ENCODE measurements around the gene COL16A1.
"Not testable (repeated sequence)": the region's sequence is repeated elsewhere in the genome, so short reads cannot be mapped to it uniquely, and the experiment has no call there.

COL16A1 gene

DNA sequence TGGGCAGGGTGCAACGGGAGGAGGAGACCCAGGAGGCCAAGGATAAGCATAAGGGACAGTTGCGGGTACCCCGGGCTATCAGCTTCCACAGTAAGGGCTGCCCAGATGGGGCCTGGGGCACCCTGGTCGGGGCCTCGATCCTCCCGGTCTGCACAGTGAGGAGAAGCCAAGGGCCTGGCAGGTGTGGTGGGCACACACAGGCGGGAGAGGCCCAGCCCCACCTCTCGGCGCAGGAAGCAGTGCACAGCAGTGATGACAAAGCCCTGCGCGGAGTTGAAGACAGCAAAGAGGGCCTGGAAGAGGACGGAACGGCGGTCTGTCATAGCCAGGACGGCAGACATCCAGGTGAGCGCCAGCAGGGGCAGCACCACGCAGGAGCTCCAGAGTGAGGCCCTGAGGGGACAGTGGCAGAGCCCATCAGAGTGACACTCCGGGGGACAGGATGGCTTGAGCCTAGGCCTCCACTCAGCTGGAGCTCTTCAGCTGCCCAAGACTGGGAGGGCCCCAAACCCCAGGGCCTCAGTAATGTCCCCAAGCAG is 29.0 kb upstream of the COL16A1 start:
- no peak for DNase-seq (ENCODE audit: low read depth)

DNA sequence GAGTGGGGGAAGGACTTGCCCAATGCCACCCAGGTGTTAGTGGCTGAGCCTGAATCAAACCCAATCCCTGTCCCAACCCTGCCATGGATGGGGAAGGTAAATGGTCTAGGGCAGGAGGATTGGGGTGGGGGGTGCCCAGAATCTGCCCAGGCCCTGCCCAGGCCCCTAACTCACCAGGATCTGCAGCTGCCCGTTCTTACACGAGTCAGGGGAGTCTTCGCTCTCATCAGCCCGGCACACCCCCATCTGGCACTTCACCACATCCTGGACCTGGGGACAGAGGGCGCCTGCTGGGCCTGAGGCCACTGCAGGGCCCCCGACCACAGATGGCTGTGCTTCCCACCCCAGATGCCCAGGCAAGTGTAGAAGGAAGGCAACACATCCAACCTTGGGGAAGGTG is 28.5 kb upstream of the COL16A1 start:
- DNase-seq (ENCODE audit: low read depth), result no peak

GRCh38 chr1:31731049-31731565 is 27.3 kb upstream of the COL16A1 start:
- no peak for DNase-seq (ENCODE audit: low read depth)

DNA sequence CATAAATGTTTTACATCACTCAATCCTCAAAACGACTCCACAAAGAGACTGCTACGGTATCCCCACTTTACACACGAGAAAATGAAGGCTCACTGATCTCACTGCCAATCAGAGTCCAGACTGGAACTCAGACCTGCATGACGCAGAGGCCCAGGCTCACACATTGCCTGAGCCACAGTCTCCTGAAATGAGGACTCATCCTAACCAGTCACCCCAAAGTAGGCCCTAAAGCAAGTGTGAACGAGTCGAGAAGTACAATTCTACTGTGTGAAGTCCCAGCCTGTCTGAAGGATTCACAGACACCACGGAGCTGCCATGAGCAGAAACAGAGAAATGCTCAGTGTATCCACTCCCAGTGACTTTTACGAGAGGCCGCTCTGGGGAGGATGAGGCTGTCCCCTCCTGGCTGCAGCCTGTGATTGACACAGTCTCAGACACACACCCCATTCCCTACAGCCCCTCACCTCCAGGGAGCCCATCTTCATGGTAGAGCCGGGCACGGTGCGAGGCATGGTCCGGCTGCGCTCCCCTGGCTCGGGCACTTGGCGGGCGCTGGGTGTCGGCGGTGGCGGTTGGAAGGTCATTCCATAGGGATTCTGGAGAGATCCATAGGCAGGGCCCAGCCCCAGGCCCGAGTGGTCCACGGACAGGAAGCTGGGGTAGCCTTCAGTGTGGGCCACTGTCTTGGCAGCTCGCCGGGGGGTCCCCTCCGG is 26.7 kb upstream of the COL16A1 start:
- DNase-seq (ENCODE audit: low read depth), result no peak

GRCh38 chr1:31727849-31728248 is 24.0 kb upstream of the COL16A1 start:
- DNase-seq (ENCODE audit: low read depth), result no peak

DNA sequence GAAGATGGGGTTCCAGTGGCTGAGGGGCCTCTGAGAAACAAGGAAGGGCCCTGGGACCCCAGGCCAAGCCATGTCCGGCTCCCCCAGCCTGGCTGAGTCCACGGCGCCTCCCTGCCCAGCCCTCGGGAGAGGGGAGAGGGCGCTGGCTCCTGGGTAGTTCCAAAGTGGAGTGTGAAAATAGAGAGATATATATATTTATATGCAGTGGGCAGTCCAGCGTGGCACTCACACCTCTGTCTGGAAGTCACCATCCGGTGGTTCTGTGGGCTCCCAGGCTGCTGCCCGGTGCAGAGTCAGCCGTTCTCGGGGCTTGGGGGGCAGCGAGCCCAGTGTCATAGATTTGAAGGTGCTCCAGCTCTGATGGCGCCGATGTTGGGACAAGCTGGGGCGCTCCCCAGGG is 23.4 kb upstream of the COL16A1 start:
- no peak for DNase-seq (ENCODE audit: low read depth)

GRCh38 chr1:31726715-31727114 is 22.9 kb upstream of the COL16A1 start:
- DNase-seq (ENCODE audit: low read depth), result no peak

DNA sequence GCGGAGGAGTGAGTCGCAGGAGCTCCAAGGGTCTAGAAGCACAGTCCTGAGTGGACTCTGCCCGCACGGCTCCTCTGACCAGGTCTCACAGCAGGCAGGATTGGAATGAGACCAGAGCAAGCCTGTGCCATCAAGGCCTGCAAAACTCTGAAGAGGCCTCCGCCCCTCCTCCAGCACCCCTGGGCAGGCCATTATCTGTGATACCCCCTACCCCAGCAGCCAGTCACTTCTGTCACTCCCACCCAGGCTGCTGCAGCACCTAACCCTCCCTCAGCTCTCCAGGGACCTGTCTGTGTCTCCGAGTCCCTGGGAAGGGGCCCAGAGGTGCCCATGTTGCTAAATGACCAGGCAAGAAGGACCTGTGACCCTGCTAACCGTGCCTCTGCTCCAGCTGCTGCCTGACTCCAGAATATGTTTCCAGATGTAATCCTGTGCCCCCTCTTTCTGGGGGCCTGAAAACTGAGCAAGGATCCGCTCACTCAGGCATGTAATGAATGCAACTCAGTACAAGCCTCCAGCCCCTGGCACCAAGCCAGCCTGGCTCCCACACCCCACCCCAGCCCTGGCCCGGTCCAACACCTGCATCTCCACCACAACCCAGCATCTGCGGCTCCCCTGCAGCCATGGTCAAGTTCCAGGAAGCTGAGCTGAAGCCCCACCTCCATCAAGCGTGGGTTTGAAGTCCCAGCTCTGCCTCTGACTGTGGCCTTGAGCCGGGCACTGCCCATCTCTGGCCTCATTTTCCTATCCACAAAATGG is 22.1 kb upstream of the COL16A1 start:
- no peak for DNase-seq (ENCODE audit: low read depth)

GRCh38 chr1:31725134-31725533 is 21.3 kb upstream of the COL16A1 start:
- no peak for DNase-seq (ENCODE audit: low read depth)

DNA sequence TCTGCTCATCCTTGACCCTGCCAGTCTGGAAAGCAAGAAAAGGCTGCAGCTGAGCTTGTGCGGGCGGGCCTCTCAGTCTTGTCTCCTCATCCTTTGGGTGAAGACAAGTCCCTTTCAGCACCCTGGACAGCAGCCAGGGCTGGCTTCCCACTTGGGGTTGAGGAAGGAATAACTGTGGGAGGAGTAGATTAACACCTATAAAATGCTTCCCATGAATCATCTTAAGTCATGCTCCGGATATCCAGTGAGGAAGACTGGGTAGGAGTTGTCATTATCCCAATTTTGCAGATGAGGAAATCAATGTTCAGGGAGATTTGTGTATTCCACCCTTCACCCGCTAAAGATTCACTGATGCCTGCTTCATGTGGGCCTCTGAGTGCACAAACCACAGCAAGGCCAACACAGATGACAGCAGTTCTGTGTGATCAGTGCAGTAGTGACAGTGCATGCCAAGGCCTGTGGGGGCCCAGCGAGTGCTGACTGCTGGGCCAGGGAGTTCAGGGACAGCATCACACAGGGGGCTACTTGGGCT is 20.1 kb upstream of the COL16A1 start:
- peak; percentile 31 for DNase-seq (ENCODE audit: low read depth)

- no peak for DNase-seq (ENCODE audit: low read depth)
These were observed 14.6 kb upstream of the COL16A1 start for GRCh38 chr1:31718327-31718897.

GRCh38 chr1:31717341-31717740 is 13.5 kb upstream of the COL16A1 start:
- no peak for DNase-seq (ENCODE audit: low read depth)

DNA sequence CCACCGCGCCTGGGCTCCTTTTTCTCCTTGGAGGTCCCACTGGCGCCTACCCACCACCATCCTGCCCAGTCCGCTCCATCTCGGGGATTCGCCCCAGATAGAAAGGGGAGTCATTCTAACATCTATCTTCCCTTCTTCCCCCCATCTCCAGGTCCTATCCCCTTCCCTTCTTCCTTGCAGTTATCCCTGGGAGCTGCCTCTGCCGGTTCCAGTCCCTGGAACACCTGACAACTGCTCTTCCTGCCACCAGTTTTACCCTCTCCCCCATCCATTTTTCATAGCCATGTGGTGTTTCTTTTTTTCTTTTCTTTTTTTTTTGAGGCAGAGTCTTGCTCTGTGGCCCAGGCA is 12.0 kb upstream of the COL16A1 start:
- no peak for DNase-seq (ENCODE audit: low read depth)

GRCh38 chr1:31715087-31715872 is 11.5 kb upstream of the COL16A1 start:
- DNase-seq (ENCODE audit: low read depth), result no peak

GRCh38 chr1:31714442-31715086 is 10.7 kb upstream of the COL16A1 start:
- DNase-seq (ENCODE audit: low read depth), result no peak

DNA sequence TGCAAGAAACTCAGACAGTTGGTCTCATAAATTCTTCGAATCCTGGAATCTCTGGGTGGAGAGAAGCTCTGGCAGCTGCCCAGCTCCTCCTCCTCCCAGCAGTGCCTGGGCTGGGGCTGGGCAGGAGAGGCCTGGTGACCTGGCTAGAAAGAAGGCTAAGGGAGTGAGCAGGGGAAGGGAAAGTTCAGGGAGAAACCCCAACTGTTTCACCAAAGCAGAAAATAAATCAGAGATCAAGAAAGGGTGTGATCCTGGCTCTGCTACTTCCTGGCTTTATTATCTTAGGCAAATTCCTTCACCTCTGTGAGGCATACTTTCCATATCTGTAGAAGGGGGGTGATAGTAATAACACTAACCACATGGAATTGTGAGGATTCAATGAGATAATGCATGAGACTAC is 8.8 kb upstream of the COL16A1 start:
- no peak for DNase-seq (ENCODE audit: low read depth)

- DNase-seq (ENCODE audit: low read depth), result no peak
These were observed 8.3 kb upstream of the COL16A1 start for GRCh38 chr1:31712068-31712467.

DNA sequence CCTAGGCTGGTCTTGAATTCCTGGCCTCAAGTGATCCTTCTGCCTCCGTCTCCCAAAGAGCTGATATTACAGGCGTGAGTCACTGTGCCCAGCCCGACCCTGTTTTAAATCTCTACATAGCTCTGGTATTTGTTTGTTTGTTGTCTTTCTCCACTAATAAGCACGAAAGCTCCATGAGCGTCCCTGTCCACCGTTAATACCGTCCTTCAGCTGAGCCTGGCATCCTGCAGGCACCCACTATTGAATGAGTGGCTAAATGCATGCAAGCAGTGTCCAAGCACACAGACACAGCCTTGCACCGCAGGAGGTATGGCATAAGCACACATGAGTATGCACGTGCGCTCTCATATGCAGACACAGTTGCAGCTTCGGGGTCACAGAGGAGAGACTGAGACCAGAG is 4.5 kb upstream of the COL16A1 start:
- no peak for DNase-seq (ENCODE audit: low read depth)

- DNase-seq (ENCODE audit: low read depth), result no peak
These were observed 3.9 kb upstream of the COL16A1 start for GRCh38 chr1:31707711-31708110.

DNA sequence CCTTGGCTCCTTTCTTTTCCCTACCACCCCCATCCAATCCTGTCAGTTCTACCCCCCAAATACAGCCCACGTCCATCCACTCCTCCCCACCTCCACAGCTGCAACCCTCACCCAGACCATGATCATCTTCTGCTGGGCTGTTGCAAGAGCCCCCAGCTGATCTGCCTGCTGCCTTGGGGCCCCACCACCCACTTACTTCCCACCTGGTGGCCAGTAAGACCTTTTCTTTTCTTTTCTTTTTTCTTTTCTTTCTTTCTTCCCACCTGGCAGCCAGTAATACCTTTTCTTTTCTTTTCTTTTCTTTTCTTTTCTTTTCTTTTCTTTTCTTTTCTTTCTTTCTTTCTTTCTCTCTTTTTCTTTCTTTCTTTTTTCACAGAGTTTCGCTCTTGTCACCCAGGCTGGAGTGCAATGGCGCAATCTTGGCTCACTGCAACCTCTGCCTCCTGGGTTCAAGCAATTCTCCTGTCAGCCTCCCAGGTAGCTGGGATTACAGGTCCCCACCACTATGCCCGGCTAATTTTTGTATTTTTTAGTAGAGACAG is 3.3 kb upstream of the COL16A1 start:
- DNase-seq (ENCODE audit: low read depth), result not testable (repeated sequence)
